NOMO-1 treated with DMSO at 0.1 percent for 48 hours (cell line): Measurements from ENCODE around the gene MEGF6.

Source experiments
- DNase-seq: peaks from one replicate; lab custom pipeline; 2025; ENCODE audit not compliant: unreplicated experiment; lab: John Stamatoyannopoulos, UW

MEGF6 gene

GRCh38 chr1:3461238-3461933 is 149.9 kb downstream of the MEGF6 start:
- no peak for DNase-seq

GRCh38 chr1:3460672-3461131 is 150.6 kb downstream of the MEGF6 start:
- DNase-seq = no peak

GRCh38 chr1:3459940-3460671 is 151.2 kb downstream of the MEGF6 start:
- DNase-seq = no peak

GRCh38 chr1:3459051-3459908 is 152.0 kb downstream of the MEGF6 start:
- DNase-seq = no peak

GRCh38 chr1:3457910-3458883 is 153.1 kb downstream of the MEGF6 start:
- no peak for DNase-seq

- DNase-seq = no peak
Measured at GRCh38 chr1:3456964-3457909, 154.1 kb downstream of the MEGF6 start.

GRCh38 chr1:3456449-3456963 is 154.8 kb downstream of the MEGF6 start:
- DNase-seq = no peak

GRCh38 chr1:3455670-3456448 is 155.4 kb downstream of the MEGF6 start:
- DNase-seq = no peak

GRCh38 chr1:3454811-3455618 is 156.3 kb downstream of the MEGF6 start:
- DNase-seq = no peak

GRCh38 chr1:3453891-3454810 is 157.2 kb downstream of the MEGF6 start, which contains the start of gene ARHGEF16:
TSS of gene ARHGEF16 (plus strand) at chr1:3454665. CDS start at chr1:3463085, 8,420 bp downstream.
- no peak for DNase-seq

- DNase-seq = peak; percentile 22
Measured at GRCh38 chr1:3453203-3453761, 158.0 kb downstream of the MEGF6 start.

GRCh38 chr1:3452866-3453175 is 158.5 kb downstream of the MEGF6 start:
- no peak for DNase-seq

- DNase-seq = no peak
Measured at GRCh38 chr1:3451994-3452865, 159.1 kb downstream of the MEGF6 start.

- no peak for DNase-seq
Measured at GRCh38 chr1:3450983-3451382, 160.3 kb downstream of the MEGF6 start.

GRCh38 chr1:3450202-3450863 is 161.0 kb downstream of the MEGF6 start:
- no peak for DNase-seq
